Lung (tissue), 12 donors: ENCODE results near the gene TBX2. TPM values are rescaled to one million over a fixed set of nuclear protein-coding genes. Genes with fewer than 3 reads are reported as not detected.
A peak's percentile ranks its signal among the peaks of the same experiment; 100 is the strongest.

Experiments used
- ATAC-seq: fragments of 200-7000 bp; cut with Tn5 transposase; one replicate; pipeline ENCODE4 v1.9.1; 2020; ENCODE audit warnings: moderate number of reproducible peaks; ENCODE audit not compliant: insufficient read depth, low FRiP score
- DNase-seq, 3 donors: peaks; one replicate each; pipeline ENCODE4 v3.0.0-alpha.2; 2013 to 2017
- H3K27ac ChIP-seq, 2 donors: one replicate each; pipeline ENCODE4 v1.5.1; 2013; ENCODE audit warnings: mild to moderate bottlenecking in 2 of 2, moderate library complexity in 2 of 2, control low read depth in 1 of 2, inconsistent platforms in 1 of 2, low read depth in 1 of 2, low read length in 1 of 2
- H3K27me3 ChIP-seq, 3 donors: one replicate each; pipeline ENCODE4 v1.5.1; 2013; ENCODE audit warnings: low read length in 2 of 3; ENCODE audit not compliant: control insufficient read depth in 3 of 3, insufficient read depth in 3 of 3
- H3K36me3 ChIP-seq, 4 donors: one replicate each; pipeline ENCODE4 v1.5.1; 2013; ENCODE audit warnings: low read length in 4 of 4, mild to moderate bottlenecking in 1 of 4, moderate library complexity in 1 of 4; ENCODE audit not compliant: control insufficient read depth in 4 of 4, insufficient read depth in 4 of 4
- H3K4me1 ChIP-seq, 5 donors: one replicate each; pipeline ENCODE4 v1.5.1; 2013; ENCODE audit warnings: low read length in 5 of 5, mild to moderate bottlenecking in 2 of 5, moderate library complexity in 1 of 5; ENCODE audit not compliant: control insufficient read depth in 5 of 5, insufficient read depth in 5 of 5
- H3K4me3 ChIP-seq: one replicate; pipeline ENCODE4 v1.5.1; 2013; ENCODE audit warnings: mild to moderate bottlenecking, control low read depth, moderate library complexity
- H3K9ac ChIP-seq, 2 donors: one replicate each; pipeline ENCODE4 v1.5.1; 2013; ENCODE audit warnings: low read length in 2 of 2, control low read depth in 1 of 2; ENCODE audit not compliant: insufficient read depth in 1 of 2
- H3K9me3 ChIP-seq, 4 donors: one replicate each; pipeline ENCODE4 v1.5.1; 2013; ENCODE audit warnings: low read length in 3 of 4, mild to moderate bottlenecking in 1 of 4, moderate library complexity in 1 of 4; ENCODE audit not compliant: control insufficient read depth in 4 of 4, insufficient read depth in 3 of 4
- WGBS, 2 donors: extraction: QIAGEN DNeasy Blood & Tissue Kit; methylation state at CpG; one replicate each; pipeline ENCODE4 v1.1.7; 2013; 5-methylcytosine and 5-hydroxymethylcytosine counted together
- polyA plus RNA-seq, 2 donors: library from polyadenylated mRNA; stranded (reverse); fragments of 200-250 nt; gene quantifications; one replicate each; pipeline ENCODE4 v1.2.1, GENCODE V29; 2013
- total RNA-seq, 2 donors: library from RNA; depleted of rRNA in 1 of 2; stranded (reverse); fragments of >200 nt in 1 of 2; gene quantifications; one replicate each; pipeline ENCODE4 v1.2.1, GENCODE V29; 2014 to 2021
- TF ChIP-seq, protein P1 (sequence below): IDR thresholded peaks from 2 replicates; pipeline ENCODE4 v1.5.1; 2012; ENCODE audit warnings: mild to moderate bottlenecking; ENCODE audit errors: control extremely low read depth, extremely low read depth
- donor health status: control.
- donor health status: control.
- donor health status: Bipolar disorder and iron deficiency.
- donor health status: healthy.
- donor health status: DM: yes; HTN: yes; CAD: no.

The TBX2 gene
- total and polyA plus RNA-seq, 4 donors = 44.5 to 155 (median 79.2) TPM

DNA sequence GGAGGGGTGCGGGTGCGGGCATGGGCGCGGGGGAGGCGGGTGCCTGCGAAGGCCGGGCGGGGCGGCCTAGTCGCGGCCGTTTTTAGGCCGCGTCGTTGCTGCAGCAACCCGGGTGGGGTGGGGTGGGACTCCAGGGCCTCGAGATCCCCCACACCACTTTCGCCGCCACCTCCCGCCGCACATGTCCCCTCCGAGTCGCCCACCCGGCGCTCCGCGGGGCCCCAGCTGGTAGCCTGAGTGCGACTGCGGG, 11.3 kb downstream of the TBX2 start:
- peak overlapping the region; percentile 54 to 87 for H3K27ac ChIP-seq
- DNase-seq (peak in 1 of 3 donors; percentile 95), ATAC-seq (no peak)
- no peak overlapping the region for H3K9ac ChIP-seq
- H3K9me3 ChIP-seq = no peaks in the 10 kb centered on the region
- H3K4me3 ChIP-seq = no peak overlapping the region
- 0 to 8% methylated on average over 6 to 29 of the region's 29 CpGs for WGBS, 2 donors
- TF ChIP-seq, protein P1, sequence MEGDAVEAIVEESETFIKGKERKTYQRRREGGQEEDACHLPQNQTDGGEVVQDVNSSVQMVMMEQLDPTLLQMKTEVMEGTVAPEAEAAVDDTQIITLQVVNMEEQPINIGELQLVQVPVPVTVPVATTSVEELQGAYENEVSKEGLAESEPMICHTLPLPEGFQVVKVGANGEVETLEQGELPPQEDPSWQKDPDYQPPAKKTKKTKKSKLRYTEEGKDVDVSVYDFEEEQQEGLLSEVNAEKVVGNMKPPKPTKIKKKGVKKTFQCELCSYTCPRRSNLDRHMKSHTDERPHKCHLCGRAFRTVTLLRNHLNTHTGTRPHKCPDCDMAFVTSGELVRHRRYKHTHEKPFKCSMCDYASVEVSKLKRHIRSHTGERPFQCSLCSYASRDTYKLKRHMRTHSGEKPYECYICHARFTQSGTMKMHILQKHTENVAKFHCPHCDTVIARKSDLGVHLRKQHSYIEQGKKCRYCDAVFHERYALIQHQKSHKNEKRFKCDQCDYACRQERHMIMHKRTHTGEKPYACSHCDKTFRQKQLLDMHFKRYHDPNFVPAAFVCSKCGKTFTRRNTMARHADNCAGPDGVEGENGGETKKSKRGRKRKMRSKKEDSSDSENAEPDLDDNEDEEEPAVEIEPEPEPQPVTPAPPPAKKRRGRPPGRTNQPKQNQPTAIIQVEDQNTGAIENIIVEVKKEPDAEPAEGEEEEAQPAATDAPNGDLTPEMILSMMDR = no peak
- peaks cover 0 to 32% (median 12%) of the 10 kb centered on the region in 4 donors for H3K36me3 ChIP-seq
- peaks cover 0 to 19% (median 0%) of the 10 kb centered on the region in 3 donors for H3K27me3 ChIP-seq
- H3K4me1 ChIP-seq = peaks cover 0 to 65% (median 11%) of the 10 kb centered on the region in 5 donors

DNA sequence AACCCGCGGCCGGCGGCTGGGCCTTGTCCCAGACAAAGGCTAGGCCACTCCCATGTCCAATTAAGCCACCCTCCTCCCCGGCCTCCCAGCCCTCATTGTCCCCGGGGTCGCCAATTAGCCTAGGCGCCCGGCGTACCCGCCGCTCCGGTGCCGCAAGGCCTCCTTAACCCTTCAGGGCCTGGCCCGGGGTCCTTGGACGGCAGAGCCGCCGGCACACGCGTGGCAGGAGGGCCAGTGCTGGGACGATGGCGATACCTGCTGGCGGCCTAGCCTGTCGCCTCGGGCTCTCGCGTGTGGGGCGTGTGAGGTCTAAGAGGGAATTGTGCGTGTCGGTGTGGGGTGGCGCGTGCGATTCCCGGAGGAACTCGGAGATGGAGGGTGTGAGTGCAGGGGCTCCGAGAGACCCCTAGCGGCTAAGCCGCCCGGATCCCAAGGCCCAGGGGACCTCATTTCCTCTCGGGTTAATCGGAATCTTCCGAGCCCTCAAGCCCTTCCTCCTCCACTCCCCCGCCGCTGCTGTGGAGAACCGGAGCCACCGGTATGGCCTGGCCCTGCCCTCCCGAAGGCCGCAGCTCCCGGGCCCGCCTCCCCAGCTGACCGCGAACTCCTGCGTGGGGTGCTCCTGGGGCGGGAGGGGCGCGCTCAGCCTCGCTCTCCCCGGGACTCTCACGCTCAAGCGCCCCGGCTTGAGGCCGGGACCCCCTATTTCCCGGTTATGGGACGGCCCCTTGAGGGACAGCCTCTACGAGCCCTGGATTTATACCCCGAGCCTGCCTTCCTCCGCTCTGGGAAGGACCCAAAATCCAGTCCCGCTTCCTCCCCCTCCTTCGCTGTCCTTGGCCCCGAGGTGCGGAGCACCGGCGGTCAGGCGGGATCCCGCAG, 11.9 kb downstream of the TBX2 start:
- WGBS, 2 donors = 0 to 1% methylated on average over 69 to 75 of the region's 75 CpGs
- peak overlapping the region; percentile 43 to 81 for H3K9ac ChIP-seq

DNA sequence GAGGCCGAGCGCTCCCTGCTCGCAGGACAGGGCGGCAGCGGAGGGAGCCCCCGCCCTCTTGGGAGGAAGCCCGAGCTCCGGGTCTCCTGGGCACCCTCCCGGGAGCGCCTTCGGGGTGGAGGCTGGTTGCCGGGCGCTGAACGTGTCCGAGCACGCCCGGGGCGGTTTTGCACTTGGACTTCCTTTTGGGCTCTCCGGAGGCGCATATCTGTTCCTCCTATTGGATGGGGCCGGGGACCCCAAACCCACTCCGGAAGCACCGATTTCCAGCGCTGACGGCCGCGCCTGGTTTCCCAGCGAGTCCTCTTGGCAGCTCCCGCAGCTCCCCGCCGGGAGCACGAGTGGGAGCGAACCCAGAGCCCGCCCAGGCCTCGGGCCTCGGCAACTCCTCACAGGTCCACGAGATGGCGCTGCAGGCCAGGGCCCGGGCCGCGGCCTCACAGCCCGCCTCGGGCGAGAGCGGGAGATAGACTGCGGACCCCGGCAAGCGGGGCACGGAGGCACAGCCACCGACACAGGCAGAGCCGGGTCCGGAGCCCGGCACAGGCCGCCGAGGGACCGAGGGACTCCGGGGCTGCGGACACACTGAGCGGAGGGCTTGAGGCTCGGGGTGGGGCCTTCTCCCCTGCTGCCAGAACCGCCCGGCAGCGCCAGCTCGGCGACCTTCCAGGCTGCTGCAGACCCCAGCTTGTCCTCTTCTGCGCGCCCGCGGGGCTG, 12.7 kb downstream of the TBX2 start:
- 0% methylated on average over 54 to 69 of the region's 69 CpGs for WGBS, 2 donors
- peaks cover 0 to 65% (median 14%) of the 10 kb centered on the region in 5 donors for H3K4me1 ChIP-seq
- H3K9ac ChIP-seq = peak overlapping the region; percentile 81 to 85
- H3K36me3 ChIP-seq = peaks cover 0 to 19% (median 5%) of the 10 kb centered on the region in 4 donors
- peaks cover 0 to 9% (median 0%) of the 10 kb centered on the region in 3 donors for H3K27me3 ChIP-seq
- ATAC-seq (peak; percentile 71), DNase-seq (peak; percentile 93 to 94 (median 93))
- no peaks in the 10 kb centered on the region for H3K9me3 ChIP-seq
- H3K4me3 ChIP-seq = peak overlapping the region; percentile 56
- TF ChIP-seq, protein P1 = peak; percentile 83
- peak overlapping the region; percentile 54 to 87 for H3K27ac ChIP-seq

More for the DNA sequence above, 11.9 kb downstream of the TBX2 start:
- peak overlapping the region; percentile 54 to 87 for H3K27ac ChIP-seq
- H3K4me3 ChIP-seq = peak overlapping the region; percentile 56
- peak; percentile 15 for ATAC-seq
- H3K9me3 ChIP-seq = no peaks in the 10 kb centered on the region
- peak; percentile 92 to 93 (median 92) for DNase-seq
- peaks cover 0 to 26% (median 9%) of the 10 kb centered on the region in 4 donors for H3K36me3 ChIP-seq
- TF ChIP-seq, protein P1 = no peak
- peaks cover 0 to 65% (median 17%) of the 10 kb centered on the region in 5 donors for H3K4me1 ChIP-seq
- H3K27me3 ChIP-seq = peaks cover 0 to 14% (median 0%) of the 10 kb centered on the region in 3 donors
